HUES6 (cell line): ENCODE data around the gene PYROXD2.

Source experiments
- H3K27ac ChIP-seq: 2 replicates; pipeline ENCODE4 v1.7.0; 2013; ENCODE audit warnings: low read depth, mild to moderate bottlenecking, low read length, inconsistent platforms
- H3K27me3 ChIP-seq: 2 replicates; pipeline ENCODE4 v1.6.1; 2013; ENCODE audit warnings: low read length; ENCODE audit not compliant: control insufficient read depth, insufficient read depth
- H3K36me3 ChIP-seq: 2 replicates; pipeline ENCODE4 v1.6.1; 2013; ENCODE audit warnings: low read length; ENCODE audit not compliant: control insufficient read depth, insufficient read depth
- H3K4me1 ChIP-seq: 2 replicates; pipeline ENCODE4 v1.6.1; 2013; ENCODE audit warnings: low read length; ENCODE audit not compliant: control insufficient read depth, insufficient read depth
- H3K4me3 ChIP-seq: 2 replicates; pipeline ENCODE4 v1.5.1; 2013; ENCODE audit warnings: low read depth, low read length
- H3K9ac ChIP-seq: one replicate; pipeline ENCODE4 v1.6.1; 2013; ENCODE audit warnings: mild to moderate bottlenecking, low read length
- H3K9me3 ChIP-seq: 2 replicates; pipeline ENCODE4 v1.6.1; 2013; ENCODE audit warnings: low read depth, low read length; ENCODE audit not compliant: control insufficient read depth, insufficient read depth

PYROXD2 gene

GRCh38 chr10:98414932-98415730, at the start of gene PYROXD2:
Gene PYROXD2 (minus strand): TSS chr10:98415182. CDS start chr10:98415135, 47 bp downstream.
- peak within 1 kb of the TSS; percentile 74 for H3K4me3 ChIP-seq
- H3K27ac ChIP-seq = peak within 1 kb of the TSS; percentile 56

GRCh38 chr10:98463976-98464754, 49.2 kb upstream of the PYROXD2 start:
- H3K27ac ChIP-seq = no peak overlapping the region
- no peak overlapping the region for H3K9ac ChIP-seq
- H3K4me3 ChIP-seq = no peak overlapping the region
- no peaks in the 10 kb centered on the region for H3K9me3 ChIP-seq
- peaks cover 15% of the 10 kb centered on the region; the same call in 1 of the 2 replicates for H3K4me1 ChIP-seq
- H3K36me3 ChIP-seq = no peaks in the 10 kb centered on the region
- peaks cover 13% of the 10 kb centered on the region for H3K27me3 ChIP-seq

More at GRCh38 chr10:98414932-98415730, at the start of gene PYROXD2:
- Histone ChIP-seq H3K27me3 (no peaks in the 10 kb centered on the region), H3K9ac (peak within 1 kb of the TSS; percentile 86), H3K4me1 (peaks cover 19% of the 10 kb centered on the region), H3K36me3 (peaks cover 13% of the 10 kb centered on the region), H3K9me3 (no peaks in the 10 kb centered on the region)

GRCh38 chr10:98463016-98463415, 48.0 kb upstream of the PYROXD2 start:
- Histone ChIP-seq H3K9ac (no peak overlapping the region), H3K27me3 (peaks cover 2% of the 10 kb centered on the region), H3K36me3 (no peaks in the 10 kb centered on the region), H3K27ac (no peak overlapping the region), H3K4me1 (peaks cover 13% of the 10 kb centered on the region; the same call in 1 of the 2 replicates), H3K9me3 (no peaks in the 10 kb centered on the region), H3K4me3 (no peak overlapping the region)

- H3K9me3 ChIP-seq = no peaks in the 10 kb centered on the region
- H3K4me3 ChIP-seq = no peak overlapping the region
- no peak overlapping the region for H3K9ac ChIP-seq
- H3K36me3 ChIP-seq = no peaks in the 10 kb centered on the region
- H3K27me3 ChIP-seq = no peaks in the 10 kb centered on the region
- H3K4me1 ChIP-seq = peaks cover 17% of the 10 kb centered on the region
- no peak overlapping the region for H3K27ac ChIP-seq
Observed at GRCh38 chr10:98461500-98461842, 46.5 kb upstream of the PYROXD2 start.

GRCh38 chr10:98460837-98461499, 46.0 kb upstream of the PYROXD2 start:
- no peaks in the 10 kb centered on the region for H3K9me3 ChIP-seq
- peaks cover 22% of the 10 kb centered on the region for H3K4me1 ChIP-seq
- H3K27ac ChIP-seq = no peak overlapping the region
- no peak overlapping the region for H3K9ac ChIP-seq
- H3K4me3 ChIP-seq = no peak overlapping the region
- no peaks in the 10 kb centered on the region for H3K36me3 ChIP-seq
- no peaks in the 10 kb centered on the region for H3K27me3 ChIP-seq

- H3K9me3 ChIP-seq = no peaks in the 10 kb centered on the region
- H3K4me3 ChIP-seq = no peak overlapping the region
- peaks cover 33% of the 10 kb centered on the region for H3K4me1 ChIP-seq
- H3K27ac ChIP-seq = no peak overlapping the region
- H3K36me3 ChIP-seq = no peaks in the 10 kb centered on the region
- H3K27me3 ChIP-seq = no peaks in the 10 kb centered on the region
- no peak overlapping the region for H3K9ac ChIP-seq
Observed at GRCh38 chr10:98458809-98459784, 44.1 kb upstream of the PYROXD2 start.

GRCh38 chr10:98457721-98458120, 42.7 kb upstream of the PYROXD2 start:
- Histone ChIP-seq H3K9ac (no peak overlapping the region), H3K4me1 (peaks cover 33% of the 10 kb centered on the region), H3K4me3 (no peak overlapping the region), H3K36me3 (no peaks in the 10 kb centered on the region), H3K27ac (no peak overlapping the region), H3K9me3 (no peaks in the 10 kb centered on the region), H3K27me3 (no peaks in the 10 kb centered on the region)

DNA sequence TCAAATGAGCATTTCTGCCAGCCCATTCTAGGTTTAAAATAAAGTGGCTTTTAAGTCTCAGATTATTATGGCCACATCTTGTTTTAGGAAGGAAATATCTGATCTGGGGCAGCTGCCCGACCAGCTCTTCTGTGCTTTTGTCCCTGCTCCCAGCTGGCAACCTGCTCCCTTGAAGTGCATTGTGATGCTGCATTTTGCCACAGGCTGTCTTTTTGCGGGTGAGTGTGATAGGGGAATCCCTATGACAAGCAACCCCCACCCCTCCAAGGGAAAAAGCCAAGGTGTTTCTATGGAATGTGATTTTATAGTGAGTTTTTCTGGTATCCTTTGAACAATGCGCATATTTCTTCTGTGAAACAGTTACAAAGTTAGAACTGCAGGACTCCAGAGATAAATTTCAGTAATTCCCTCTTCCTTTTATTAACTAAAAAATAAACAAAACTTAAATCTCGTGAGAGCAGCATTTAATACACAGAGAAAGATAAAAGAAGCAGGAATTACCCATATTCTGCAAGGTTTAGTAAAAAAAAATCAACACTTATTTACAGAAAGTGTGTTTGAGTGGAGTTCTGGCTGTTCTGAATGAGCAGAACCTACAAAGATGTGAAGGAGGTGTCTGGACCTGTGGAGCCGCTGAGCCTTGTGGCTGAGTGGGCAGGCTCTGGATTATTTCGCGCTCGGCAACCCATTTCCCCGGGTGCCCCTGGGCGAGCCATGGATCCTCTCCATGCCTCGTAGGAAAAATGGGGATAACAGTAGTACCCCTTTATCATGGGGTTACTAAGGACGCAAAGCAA, 41.9 kb upstream of the PYROXD2 start:
- no peaks in the 10 kb centered on the region for H3K9me3 ChIP-seq
- H3K4me1 ChIP-seq = peaks cover 33% of the 10 kb centered on the region
- H3K27ac ChIP-seq = no peak overlapping the region
- no peaks in the 10 kb centered on the region for H3K27me3 ChIP-seq
- no peak overlapping the region for H3K4me3 ChIP-seq
- H3K9ac ChIP-seq = no peak overlapping the region
- H3K36me3 ChIP-seq = no peaks in the 10 kb centered on the region

- no peak overlapping the region for H3K9ac ChIP-seq
- H3K36me3 ChIP-seq = no peaks in the 10 kb centered on the region
- no peaks in the 10 kb centered on the region for H3K27me3 ChIP-seq
- no peaks in the 10 kb centered on the region for H3K9me3 ChIP-seq
- no peak overlapping the region for H3K27ac ChIP-seq
- no peak overlapping the region for H3K4me3 ChIP-seq
- H3K4me1 ChIP-seq = peaks cover 33% of the 10 kb centered on the region
Observed at GRCh38 chr10:98456043-98456570, 41.1 kb upstream of the PYROXD2 start.
